Measurements from ENCODE around the gene BIN2.

Gene BIN2

GRCh38 chr12:51323966-51324895 lies at the start of gene BIN2:
Gene BIN2, minus strand, starts transcription at chr12:51324174. Its CDS starts 72 bp downstream, at chr12:51324102.
- DNase-seq (ENCODE audit: low read depth) = peak; percentile 32

DNA sequence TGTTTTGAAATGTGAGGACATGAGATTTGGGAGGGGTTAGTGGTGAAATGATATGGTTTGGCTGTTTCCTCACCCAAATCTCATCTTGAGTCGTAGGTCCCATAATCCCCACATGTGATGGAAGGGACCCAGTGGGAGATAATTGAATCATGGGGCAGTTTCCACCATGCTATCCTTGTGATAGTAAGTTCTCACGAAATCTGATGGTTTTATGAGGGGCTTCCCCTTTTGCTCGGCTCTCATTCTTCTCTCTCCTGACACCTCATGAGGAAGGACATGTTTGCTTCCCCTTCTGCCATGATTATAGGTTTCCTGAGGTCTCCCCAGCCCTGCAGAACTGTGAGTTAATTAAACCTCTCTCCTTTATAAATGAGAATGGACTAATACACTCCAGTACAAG lies 49.2 kb upstream of the BIN2 start:
- no peak for DNase-seq (ENCODE audit: low read depth)

GRCh38 chr12:51372021-51372420 lies 48.0 kb upstream of the BIN2 start:
- no peak for DNase-seq (ENCODE audit: low read depth)

DNA sequence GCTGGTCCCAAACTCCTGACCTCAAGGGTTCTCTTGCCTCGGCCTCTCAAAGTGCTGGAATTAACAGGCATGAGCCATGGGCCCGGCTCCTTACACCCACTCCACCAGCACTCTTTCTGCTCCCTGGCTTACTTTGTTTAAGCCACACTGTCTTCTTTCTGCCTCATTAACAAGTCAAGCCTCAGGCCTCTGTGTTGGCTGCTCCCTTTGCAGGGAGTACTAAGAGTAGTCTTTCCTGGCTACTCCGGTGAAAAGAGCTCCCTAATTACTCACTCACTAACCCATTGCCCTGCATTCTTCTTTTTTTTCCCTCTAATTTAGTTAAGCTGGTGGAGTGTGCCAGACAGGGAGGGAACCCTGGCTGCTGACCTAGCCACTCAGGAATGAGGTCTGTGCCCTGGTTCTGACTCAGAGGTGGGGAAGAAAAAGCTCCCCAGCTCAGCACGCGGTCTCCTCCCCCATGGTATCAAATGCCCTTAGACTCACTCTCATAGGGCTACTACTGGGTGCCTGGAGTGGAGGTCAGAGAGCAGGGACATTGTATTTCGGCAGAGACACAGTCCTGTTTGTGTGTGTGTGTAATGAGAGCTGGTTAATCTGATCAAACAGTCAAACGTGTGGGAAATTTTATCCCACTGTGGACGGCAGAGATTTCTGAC lies 47.5 kb upstream of the BIN2 start:
- no peak for DNase-seq (ENCODE audit: low read depth)

GRCh38 chr12:51370667-51371066 lies 46.7 kb upstream of the BIN2 start:
- DNase-seq (ENCODE audit: low read depth) = no peak

DNA sequence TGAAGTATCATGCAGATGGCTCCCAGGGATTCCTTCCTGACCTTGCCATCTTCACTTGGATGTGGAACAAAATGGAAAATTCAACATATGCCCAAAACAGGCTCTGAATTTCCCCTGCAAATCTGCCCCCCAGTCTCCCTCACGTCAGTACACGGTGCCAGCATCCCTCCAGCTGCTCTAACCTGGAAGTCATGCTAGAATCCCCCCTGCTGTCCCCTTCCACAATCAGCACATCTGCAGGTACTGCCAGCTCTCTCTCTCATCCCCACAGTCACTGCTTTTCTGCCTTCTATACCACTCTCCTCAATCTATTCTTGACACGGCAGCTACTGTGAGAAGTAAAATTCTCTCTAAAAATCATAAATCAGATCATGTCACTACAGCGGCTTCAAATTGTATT lies 45.6 kb upstream of the BIN2 start:
- DNase-seq (ENCODE audit: low read depth) = no peak

GRCh38 chr12:51368640-51369517 lies 44.9 kb upstream of the BIN2 start:
- DNase-seq (ENCODE audit: low read depth) = peak; percentile 79

DNA sequence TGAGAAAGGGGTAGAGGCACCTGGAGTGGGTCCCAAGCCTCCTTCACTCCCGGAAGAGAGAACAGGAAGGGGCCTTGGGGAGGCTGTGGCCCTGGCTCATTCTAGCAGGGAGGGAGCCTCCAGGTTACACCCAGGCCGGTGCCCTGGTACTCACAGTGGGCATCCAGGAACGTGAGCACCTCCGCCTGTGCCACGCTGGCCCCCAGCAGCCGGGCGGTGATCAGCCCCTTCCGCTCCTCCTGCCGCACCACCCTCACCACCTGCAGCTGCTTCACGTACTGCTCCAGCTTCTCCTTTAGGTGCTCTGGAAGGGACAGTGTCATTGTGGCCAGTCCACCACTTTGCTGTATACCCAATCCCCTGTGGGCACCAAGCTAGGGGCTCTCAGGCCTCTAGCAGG lies 41.3 kb upstream of the BIN2 start:
- no peak for DNase-seq (ENCODE audit: low read depth)

GRCh38 chr12:51364001-51364400 lies 40.0 kb upstream of the BIN2 start:
- DNase-seq (ENCODE audit: low read depth) = no peak

- DNase-seq (ENCODE audit: low read depth) = no peak
Observed at GRCh38 chr12:51362747-51363342, 38.9 kb upstream of the BIN2 start.

DNA sequence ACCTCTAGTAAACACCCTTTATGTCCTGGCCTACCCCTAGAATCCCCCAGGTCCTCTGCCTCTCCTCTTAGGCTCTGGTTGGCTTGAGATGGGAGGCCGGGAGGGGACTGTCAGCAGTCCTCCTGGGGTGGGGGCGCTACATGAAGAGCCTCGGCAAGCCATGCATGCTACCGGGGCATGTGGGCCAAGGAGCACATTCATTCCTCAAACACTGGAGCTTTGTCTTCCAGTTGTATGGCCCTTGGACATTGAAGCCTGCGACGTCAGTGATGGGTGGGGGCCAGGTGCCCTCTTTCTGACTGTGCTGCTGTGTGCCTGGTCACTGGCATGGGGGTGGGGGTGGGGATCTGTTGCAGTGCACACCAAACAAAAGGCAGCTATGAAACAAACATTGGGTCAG lies 38.3 kb upstream of the BIN2 start:
- no peak for DNase-seq (ENCODE audit: low read depth)

DNA sequence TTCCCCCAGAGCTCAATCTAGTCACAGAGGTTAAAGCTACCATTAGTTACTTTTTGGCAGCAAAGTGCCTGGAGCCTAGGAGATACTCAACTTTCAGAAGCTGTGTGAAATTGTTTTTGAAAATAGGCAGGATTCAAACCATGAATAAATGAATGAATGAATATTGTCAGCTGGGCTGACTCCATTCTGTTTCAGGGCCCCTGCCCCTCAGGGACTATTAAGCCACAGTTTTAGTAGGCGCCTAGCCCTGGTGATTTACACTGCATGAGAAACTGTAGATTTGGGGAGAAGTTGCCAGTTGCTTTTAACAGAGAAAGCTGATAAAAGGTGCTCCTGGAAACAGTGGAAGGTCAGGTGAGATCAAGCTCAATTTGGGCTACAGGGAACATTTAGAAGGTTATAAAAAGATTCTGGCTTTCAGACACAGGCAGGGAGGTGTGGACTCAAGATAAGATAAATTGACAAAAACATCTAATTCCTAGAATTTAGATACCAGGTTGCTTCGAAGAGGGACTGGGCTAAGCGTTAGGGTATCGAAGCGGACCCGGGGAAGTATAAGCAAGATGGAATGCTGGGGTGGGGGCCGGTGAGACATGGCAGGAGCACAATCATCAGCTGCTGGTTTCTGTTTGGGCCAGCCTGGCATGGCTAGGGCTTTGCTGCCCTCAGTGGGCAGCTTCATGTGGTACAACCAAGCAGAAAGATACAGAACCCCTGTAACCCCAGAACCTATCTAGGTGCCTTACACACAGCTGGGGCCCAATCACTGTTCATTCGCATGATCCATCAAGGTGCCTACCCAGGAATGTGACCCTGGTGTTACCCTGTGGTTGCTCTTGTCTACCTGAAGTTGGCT lies 37.4 kb upstream of the BIN2 start:
- no peak for DNase-seq (ENCODE audit: low read depth)

GRCh38 chr12:51360315-51360714 lies 36.3 kb upstream of the BIN2 start:
- no peak for DNase-seq (ENCODE audit: low read depth)

DNA sequence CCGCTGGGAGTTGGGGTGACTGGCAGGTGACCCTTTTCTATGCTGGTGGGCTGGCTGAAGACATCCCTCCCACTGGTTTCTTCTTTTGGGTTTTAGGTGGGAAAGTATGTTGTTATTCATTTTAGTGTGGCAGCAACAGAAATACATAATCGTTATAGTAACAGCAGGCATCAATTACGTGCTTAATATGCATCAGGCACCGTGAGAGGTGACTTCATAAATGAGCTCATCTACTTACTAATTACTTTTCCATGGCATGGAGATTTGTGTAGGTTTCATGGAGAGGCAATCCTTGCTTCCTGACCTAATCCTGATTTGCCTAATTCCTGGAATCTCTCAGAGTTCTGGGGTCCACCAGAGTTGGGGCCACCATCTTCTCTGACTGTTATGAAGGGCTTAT lies 35.9 kb upstream of the BIN2 start:
- DNase-seq (ENCODE audit: low read depth) = no peak

DNA sequence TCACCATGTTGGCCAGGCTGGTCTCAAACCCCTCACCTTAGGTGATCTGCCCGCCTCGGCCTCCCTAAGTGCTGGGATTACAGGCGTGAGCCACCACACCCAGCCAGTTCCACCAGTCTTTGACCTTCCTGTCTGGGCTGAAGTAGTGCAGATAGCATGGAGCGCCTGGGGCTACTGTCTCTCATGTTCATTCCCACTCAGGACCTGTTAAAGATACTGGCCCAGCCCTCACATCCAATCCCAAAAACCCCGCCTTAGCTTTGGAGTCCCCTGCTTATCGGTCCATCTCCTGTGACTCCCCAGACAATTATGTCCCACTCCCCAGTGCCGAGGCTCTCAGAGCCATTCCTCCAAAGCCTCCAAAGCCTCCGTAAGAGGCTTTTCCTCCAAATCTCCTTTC lies 34.5 kb upstream of the BIN2 start:
- no peak for DNase-seq (ENCODE audit: low read depth)

DNA sequence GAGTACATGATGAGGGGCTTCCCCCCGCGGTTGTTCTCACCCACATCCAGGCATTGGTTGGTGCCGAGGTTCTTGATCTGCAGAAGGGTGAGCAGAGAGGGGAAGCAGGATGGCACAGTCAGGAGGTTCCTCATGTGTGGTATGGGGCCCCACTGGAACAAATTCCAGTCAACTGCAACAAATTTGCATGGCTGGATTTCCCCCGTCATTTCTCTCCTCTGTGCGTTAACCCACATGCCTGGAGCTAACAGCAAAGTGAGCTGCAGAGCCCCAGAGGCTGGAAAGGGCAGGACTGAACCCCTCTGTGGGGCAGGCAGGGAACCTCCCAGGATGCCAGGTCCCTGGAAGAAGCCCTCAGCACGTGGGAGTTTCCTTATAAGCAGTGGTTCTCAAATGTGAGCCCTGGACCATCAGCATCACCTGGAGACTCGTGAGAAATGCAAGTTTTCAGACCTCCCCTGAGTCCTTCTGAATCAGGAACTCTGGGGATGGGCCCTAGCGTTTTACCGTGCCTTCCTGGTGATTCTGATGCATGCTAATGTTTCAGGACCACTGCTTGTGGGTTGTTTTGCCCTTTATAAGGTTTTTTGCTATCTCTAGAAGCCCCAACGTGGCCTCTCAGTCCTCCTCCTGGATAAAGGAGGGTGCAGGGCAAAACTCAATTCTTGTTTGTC lies 33.5 kb upstream of the BIN2 start:
- DNase-seq (ENCODE audit: low read depth) = no peak

DNA sequence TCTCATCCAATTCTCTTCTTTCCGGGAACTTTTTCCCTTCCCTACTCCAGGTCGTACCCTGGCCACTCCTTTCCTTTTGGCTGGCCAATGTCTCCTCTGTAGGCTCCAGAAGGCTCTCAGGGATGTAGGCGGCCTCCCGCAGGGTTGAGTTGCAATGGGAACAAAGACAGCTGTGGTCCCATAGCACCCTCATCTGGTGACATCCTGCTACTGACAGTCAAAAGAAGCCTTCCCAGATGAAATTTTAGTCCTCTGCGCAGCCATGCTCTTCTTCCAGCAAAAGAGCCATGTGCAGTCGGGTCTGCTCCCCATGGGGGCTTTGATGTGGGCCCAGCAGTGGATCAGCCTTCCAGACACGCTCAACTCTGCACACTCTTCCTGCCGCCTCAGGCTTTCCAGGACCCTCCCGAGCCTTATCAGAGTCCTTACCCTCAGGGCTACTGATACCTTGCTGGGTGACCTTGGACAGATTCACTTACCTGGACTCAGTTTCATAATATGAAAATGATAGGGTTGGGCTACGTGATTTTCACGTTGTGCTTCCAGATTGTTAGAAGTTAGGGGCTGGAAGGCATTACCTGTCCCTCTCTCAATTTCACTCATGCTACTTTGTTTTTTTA lies 28.0 kb upstream of the BIN2 start:
- DNase-seq (ENCODE audit: low read depth) = no peak

GRCh38 chr12:51349026-51349425 lies 25.1 kb upstream of the BIN2 start:
- no peak for DNase-seq (ENCODE audit: low read depth)

GRCh38 chr12:51348116-51348515 lies 24.1 kb upstream of the BIN2 start:
- DNase-seq (ENCODE audit: low read depth) = no peak

DNA sequence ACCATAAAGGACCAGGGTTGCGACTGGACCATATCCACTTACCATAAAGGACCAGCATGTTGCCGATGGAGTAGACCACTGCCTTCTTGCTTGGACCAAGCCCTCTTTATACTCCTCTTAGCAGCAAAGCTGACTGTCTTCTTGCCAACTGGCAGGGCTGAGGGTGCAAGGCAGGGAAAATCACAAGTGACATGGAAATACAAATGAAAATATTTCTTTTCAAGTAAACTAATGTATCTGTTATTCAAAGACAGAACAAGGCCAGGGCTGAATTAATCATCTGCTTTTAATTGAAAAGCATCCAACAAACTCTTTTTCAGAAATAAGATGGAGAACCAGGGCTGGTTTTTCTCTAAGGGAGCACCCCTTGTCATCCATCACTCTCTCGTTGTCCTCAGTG lies 22.6 kb upstream of the BIN2 start, which contains the start of gene CELA1:
Gene CELA1 (minus strand): TSS at position 99 of the 400 bp plus-strand sequence. CDS start 41 bp downstream, at position 58.
- no peak for DNase-seq (ENCODE audit: low read depth)

All from stimulated activated CD4-positive, alpha-beta T cell treated with anti-CD3 and anti-CD28 coated beads, Interleukin-2, amount 100 ng/mL, for 4 hours (primary cell).